ENCODE results near the gene CFB.

Gene CFB

DNA sequence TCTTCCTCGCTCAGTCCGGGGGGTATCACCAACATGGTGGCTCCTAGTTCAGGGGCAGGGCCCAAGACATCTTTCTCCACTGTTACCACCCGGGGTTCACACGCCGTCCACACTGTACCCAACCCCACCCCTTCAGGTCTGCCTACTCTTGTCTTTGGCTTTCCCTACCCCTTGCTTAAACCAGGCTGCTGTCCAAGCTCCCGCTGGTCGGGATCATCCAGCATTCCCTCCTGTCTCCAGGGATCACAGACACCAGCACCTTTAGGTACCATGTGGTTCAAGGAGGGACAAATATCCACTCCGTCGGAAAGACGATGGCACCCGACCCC, 12.5 kb downstream of the CFB start:
- TF ChIP-seq, protein P1, sequence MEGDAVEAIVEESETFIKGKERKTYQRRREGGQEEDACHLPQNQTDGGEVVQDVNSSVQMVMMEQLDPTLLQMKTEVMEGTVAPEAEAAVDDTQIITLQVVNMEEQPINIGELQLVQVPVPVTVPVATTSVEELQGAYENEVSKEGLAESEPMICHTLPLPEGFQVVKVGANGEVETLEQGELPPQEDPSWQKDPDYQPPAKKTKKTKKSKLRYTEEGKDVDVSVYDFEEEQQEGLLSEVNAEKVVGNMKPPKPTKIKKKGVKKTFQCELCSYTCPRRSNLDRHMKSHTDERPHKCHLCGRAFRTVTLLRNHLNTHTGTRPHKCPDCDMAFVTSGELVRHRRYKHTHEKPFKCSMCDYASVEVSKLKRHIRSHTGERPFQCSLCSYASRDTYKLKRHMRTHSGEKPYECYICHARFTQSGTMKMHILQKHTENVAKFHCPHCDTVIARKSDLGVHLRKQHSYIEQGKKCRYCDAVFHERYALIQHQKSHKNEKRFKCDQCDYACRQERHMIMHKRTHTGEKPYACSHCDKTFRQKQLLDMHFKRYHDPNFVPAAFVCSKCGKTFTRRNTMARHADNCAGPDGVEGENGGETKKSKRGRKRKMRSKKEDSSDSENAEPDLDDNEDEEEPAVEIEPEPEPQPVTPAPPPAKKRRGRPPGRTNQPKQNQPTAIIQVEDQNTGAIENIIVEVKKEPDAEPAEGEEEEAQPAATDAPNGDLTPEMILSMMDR (IDR thresholded peaks at IDR 0.05; ENCODE audit: control insufficient read depth, extremely low read depth, insufficient read depth), result no peak
- no peak for DNase-seq (ENCODE audit: low read depth)
- H3K4me3 ChIP-seq (ENCODE audit: low read depth, low read length), result peak overlapping the region; percentile 93

GRCh38 chr6:31958741-31959739, 13.1 kb downstream of the CFB start, which contains the start of the genes NELFE and SKIC2:
Gene NELFE (minus strand): TSS chr6:31958971. CDS start chr6:31958446, 525 bp downstream.
Gene SKIC2 (plus strand): TSS chr6:31959175. CDS start chr6:31959193, 18 bp downstream.
- peak; percentile 93 for DNase-seq (ENCODE audit: low read depth)

GRCh38 chr6:31961616-31962015, 15.7 kb downstream of the CFB start:
- TF ChIP-seq, protein P1 (IDR thresholded peaks at IDR 0.05; ENCODE audit: control insufficient read depth, extremely low read depth, insufficient read depth), result no peak
- no peak overlapping the region for H3K4me3 ChIP-seq (ENCODE audit: low read depth, low read length)
- DNase-seq (ENCODE audit: low read depth), result no peak

More at GRCh38 chr6:31958741-31959739, 13.1 kb downstream of the CFB start, which contains the start of the genes NELFE and SKIC2:
- peak within 1 kb of the TSS; percentile 93 for H3K4me3 ChIP-seq (ENCODE audit: low read depth, low read length)
- TF ChIP-seq, protein P1 (IDR thresholded peaks at IDR 0.05; ENCODE audit: control insufficient read depth, extremely low read depth, insufficient read depth), result no peak

- TF ChIP-seq, protein P1 (IDR thresholded peaks at IDR 0.05; ENCODE audit: control insufficient read depth, extremely low read depth, insufficient read depth), result no peak
- no peak for DNase-seq (ENCODE audit: low read depth)
- H3K4me3 ChIP-seq (ENCODE audit: low read depth, low read length), result no peak overlapping the region
Observed at GRCh38 chr6:31963921-31964320, 18.0 kb downstream of the CFB start.

DNA sequence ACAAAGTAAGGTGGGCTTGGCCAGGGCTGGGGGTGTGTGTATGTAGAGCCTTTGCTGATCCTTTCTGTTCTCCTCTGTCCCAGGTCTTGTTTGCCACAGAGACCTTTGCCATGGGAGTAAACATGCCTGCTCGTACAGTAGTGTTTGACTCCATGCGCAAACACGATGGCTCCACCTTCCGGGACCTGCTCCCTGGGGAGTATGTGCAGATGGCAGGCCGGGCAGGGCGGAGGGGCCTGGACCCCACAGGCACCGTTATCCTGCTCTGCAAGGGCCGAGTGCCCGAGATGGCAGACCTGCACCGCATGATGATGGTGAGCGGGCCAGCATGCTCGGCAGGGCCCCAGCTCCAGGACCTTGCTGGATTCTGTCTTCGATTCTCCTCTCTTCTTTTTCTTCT, 19.8 kb downstream of the CFB start:
- TF ChIP-seq, protein P1 (IDR thresholded peaks at IDR 0.05; ENCODE audit: control insufficient read depth, extremely low read depth, insufficient read depth), result no peak
- no peak for DNase-seq (ENCODE audit: low read depth)
- no peak overlapping the region for H3K4me3 ChIP-seq (ENCODE audit: low read depth, low read length)

GRCh38 chr6:31966506-31966905, 20.6 kb downstream of the CFB start:
- DNase-seq (ENCODE audit: low read depth), result no peak
- TF ChIP-seq, protein P1 (IDR thresholded peaks at IDR 0.05; ENCODE audit: control insufficient read depth, extremely low read depth, insufficient read depth), result no peak
- H3K4me3 ChIP-seq (ENCODE audit: low read depth, low read length), result no peak overlapping the region

All from LNCaP clone FGC (cell line).